Neural progenitor cell (in vitro differentiated cells): Measurements from ENCODE around the gene IPO13.

Source experiments
- EZH2 ChIP-seq: fragments of 200-600 bp; sonication (generic); IDR thresholded peaks from 2 replicates; pipeline ENCODE4 v1.6.1; 2017; ENCODE audit warnings: antibody characterized with exemption, mild to moderate bottlenecking, moderate library complexity
- EZH2phosphoT487 ChIP-seq: fragments of 200-600 bp; sonication (generic); IDR thresholded peaks from 2 replicates; pipeline ENCODE4 v1.6.1; 2017; ENCODE audit warnings: antibody characterized with exemption
- TF ChIP-seq, protein P1 (sequence below): fragments of 200-600 bp; sonication (generic); IDR thresholded peaks from 2 replicates; pipeline ENCODE4 v1.5.1; 2017; ENCODE audit warnings: antibody characterized with exemption, mild to moderate bottlenecking

DNA sequence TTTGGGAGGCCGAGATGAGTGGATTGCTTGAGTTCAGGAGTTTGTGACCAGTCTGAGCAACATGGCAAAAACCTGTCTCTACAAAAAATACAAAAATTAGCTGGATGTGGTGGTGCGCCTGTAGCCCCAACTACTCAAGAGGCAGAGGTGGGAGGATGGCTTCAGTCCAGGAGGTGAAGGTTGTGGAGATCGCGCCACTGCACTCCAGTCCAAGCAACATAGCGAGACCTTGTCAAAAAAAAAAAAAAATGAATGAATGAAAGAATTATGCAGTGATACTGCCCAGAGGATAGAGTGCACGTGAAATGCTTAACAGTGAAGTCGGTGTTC, 22.6 kb downstream of the IPO13 start:
- TF ChIP-seq, protein P1, sequence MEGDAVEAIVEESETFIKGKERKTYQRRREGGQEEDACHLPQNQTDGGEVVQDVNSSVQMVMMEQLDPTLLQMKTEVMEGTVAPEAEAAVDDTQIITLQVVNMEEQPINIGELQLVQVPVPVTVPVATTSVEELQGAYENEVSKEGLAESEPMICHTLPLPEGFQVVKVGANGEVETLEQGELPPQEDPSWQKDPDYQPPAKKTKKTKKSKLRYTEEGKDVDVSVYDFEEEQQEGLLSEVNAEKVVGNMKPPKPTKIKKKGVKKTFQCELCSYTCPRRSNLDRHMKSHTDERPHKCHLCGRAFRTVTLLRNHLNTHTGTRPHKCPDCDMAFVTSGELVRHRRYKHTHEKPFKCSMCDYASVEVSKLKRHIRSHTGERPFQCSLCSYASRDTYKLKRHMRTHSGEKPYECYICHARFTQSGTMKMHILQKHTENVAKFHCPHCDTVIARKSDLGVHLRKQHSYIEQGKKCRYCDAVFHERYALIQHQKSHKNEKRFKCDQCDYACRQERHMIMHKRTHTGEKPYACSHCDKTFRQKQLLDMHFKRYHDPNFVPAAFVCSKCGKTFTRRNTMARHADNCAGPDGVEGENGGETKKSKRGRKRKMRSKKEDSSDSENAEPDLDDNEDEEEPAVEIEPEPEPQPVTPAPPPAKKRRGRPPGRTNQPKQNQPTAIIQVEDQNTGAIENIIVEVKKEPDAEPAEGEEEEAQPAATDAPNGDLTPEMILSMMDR, result no peak
- no peak for TF ChIP-seq EZH2
- TF ChIP-seq EZH2phosphoT487, result no peak
